HepG2 (cell line): ENCODE measurements around the gene EMC1. TPM values are rescaled to one million over a fixed set of nuclear protein-coding genes. Genes with fewer than 3 reads are reported as not detected.
A peak's percentile ranks its signal among the peaks of the same experiment; 100 is the strongest.

Experiments
- ELF3 ChIP-seq: IDR thresholded peaks from 2 replicates; pipeline ENCODE4 v1.6.1; 2016; ENCODE audit warnings: missing genetic modification reagents, missing compliant biosample characterization
- ERF ChIP-seq: IDR thresholded peaks from 2 replicates; pipeline ENCODE4 v1.6.1; 2018; ENCODE audit warnings: missing biosample characterization, missing genetic modification reagents
- FOXP1 ChIP-seq, 2 experiments: fragments of 450-650 bp in 1 of 2; IDR thresholded peaks; 2 replicates each; pipeline ENCODE4 v1.6.1; 2017 to 2018; ENCODE audit warnings: antibody characterized with exemption in 1 of 2
- HIVEP1 ChIP-seq: sonication (generic); formaldehyde crosslinking; IDR thresholded peaks from 2 replicates; pipeline ENCODE4 v1.4.0; 2020; ENCODE audit warnings: mild to moderate bottlenecking, missing genetic modification reagents
- KDM3A ChIP-seq: IDR thresholded peaks from 2 replicates; pipeline ENCODE4 v1.6.1; 2018; ENCODE audit warnings: low read depth, missing compliant biosample characterization
- MATR3 ChIP-seq: sonication (generic); formaldehyde crosslinking; IDR thresholded peaks from 2 replicates; pipeline ENCODE4 v1.4.0; 2020; ENCODE audit warnings: missing genetic modification reagents
- MED8 ChIP-seq: sonication (generic); formaldehyde crosslinking; IDR thresholded peaks from 2 replicates; pipeline ENCODE4 v1.8.1; 2023; ENCODE audit warnings: mild to moderate bottlenecking, missing genetic modification reagents; ENCODE audit not compliant: insufficient replicate concordance
- NAIF1 ChIP-seq: sonication (generic); formaldehyde crosslinking; IDR thresholded peaks from 2 replicates; pipeline ENCODE4 v1.5.0; 2020; ENCODE audit warnings: mild to moderate bottlenecking, missing genetic modification reagents, borderline replicate concordance
- NRL ChIP-seq: sonication (generic); formaldehyde crosslinking; IDR thresholded peaks from 2 replicates; pipeline ENCODE4 v1.5.0; 2020; ENCODE audit warnings: missing genetic modification reagents, mild to moderate bottlenecking, moderate library complexity, borderline replicate concordance
- SETDB1 ChIP-seq: sonication (generic); formaldehyde crosslinking; IDR thresholded peaks from 2 replicates; pipeline ENCODE4 v1.5.1; 2020; ENCODE audit warnings: missing genetic modification reagents, mild to moderate bottlenecking, borderline replicate concordance
- SMAD1 ChIP-seq: sonication (generic); formaldehyde crosslinking; IDR thresholded peaks from 2 replicates; pipeline ENCODE4 v1.4.0; 2020; ENCODE audit warnings: missing genetic modification reagents, low read depth, mild to moderate bottlenecking, borderline replicate concordance
- TAF1 ChIP-seq: sonication (generic); formaldehyde crosslinking; IDR thresholded peaks from 2 replicates; pipeline ENCODE4 v1.4.0; 2020; ENCODE audit warnings: missing genetic modification reagents
- TBP ChIP-seq: sonication (generic); formaldehyde crosslinking; IDR thresholded peaks from 2 replicates; pipeline ENCODE4 v1.5.0; 2020; ENCODE audit warnings: missing genetic modification reagents
- ZBTB3 ChIP-seq: sonication (generic); formaldehyde crosslinking; IDR thresholded peaks from 2 replicates; pipeline ENCODE4 v1.4.0; 2020; ENCODE audit warnings: low read depth, mild to moderate bottlenecking, moderate library complexity, missing genetic modification reagents, borderline replicate concordance
- ZNF12 ChIP-seq: sonication (generic); formaldehyde crosslinking; IDR thresholded peaks from 2 replicates; pipeline ENCODE4 v1.5.0; 2020; ENCODE audit warnings: missing genetic modification reagents
- ZNF614 ChIP-seq: IDR thresholded peaks from 2 replicates; pipeline ENCODE4 v1.6.1; 2018; ENCODE audit warnings: missing biosample characterization, missing genetic modification reagents, inconsistent platforms, borderline replicate concordance
- ZNF850 ChIP-seq: sonication (generic); formaldehyde crosslinking; conservative IDR thresholded peaks from 2 replicates; pipeline ENCODE4 v1.9.0; 2021; ENCODE audit warnings: mild to moderate bottlenecking, missing genetic modification reagents
- polyA plus RNA-seq, 8 experiments: library from polyadenylated mRNA; depleted of rRNA in 3 of 8; stranded (reverse) in 7 of 8; unstranded in 1 of 8; fragments of >200 nt; fragmentation: Illumina TruSeq in 4 of 8; extraction: Trizol in 4 of 8; gene quantifications; 2 replicates each; pipeline versions ENCODE4 v1.2.1 to v1.2.3, GENCODE V29; 2011 to 2016; ENCODE audit warnings: low read depth in 4 of 8, missing spikeins in 1 of 8, mixed read lengths in 1 of 8; ENCODE audit not compliant: insufficient read depth in 1 of 8
- total RNA-seq, 5 experiments: library from RNA; depleted of rRNA; stranded (reverse); fragments of >200 nt; fragmentation: Illumina TruSeq; extraction: Trizol; gene quantifications; 2 replicates each; pipeline ENCODE4 v1.2.3, GENCODE V29; 2016; ENCODE audit warnings: low read depth in 1 of 5
- TF ChIP-seq, protein P1 (sequence below): sonication (generic); formaldehyde crosslinking; IDR thresholded peaks from 2 replicates; pipeline ENCODE4 v1.4.0; 2020; ENCODE audit warnings: mild to moderate bottlenecking, missing genetic modification reagents
- TF ChIP-seq, protein P2 (sequence below): sonication (generic); formaldehyde crosslinking; IDR thresholded peaks from 2 replicates; pipeline ENCODE4 v1.8.0; 2022; ENCODE audit warnings: mild to moderate bottlenecking, missing genetic modification reagents
- TF ChIP-seq, protein P3 (sequence below): sonication (generic); formaldehyde crosslinking; IDR thresholded peaks from 2 replicates; pipeline ENCODE4 v1.5.1; 2020; ENCODE audit warnings: missing genetic modification reagents, mild to moderate bottlenecking, borderline replicate concordance
- TF ChIP-seq, protein P4 (sequence below): sonication (generic); formaldehyde crosslinking; IDR thresholded peaks from 2 replicates; pipeline ENCODE4 v1.5.1; 2020; ENCODE audit warnings: mild to moderate bottlenecking, missing genetic modification reagents, borderline replicate concordance

EMC1 gene
- total and polyA plus RNA-seq, 2 of the 13 experiments (the other 11 are each of a cell fraction or from before 2014, with no cell fraction given), result 38.0 to 61.3 TPM

DNA sequence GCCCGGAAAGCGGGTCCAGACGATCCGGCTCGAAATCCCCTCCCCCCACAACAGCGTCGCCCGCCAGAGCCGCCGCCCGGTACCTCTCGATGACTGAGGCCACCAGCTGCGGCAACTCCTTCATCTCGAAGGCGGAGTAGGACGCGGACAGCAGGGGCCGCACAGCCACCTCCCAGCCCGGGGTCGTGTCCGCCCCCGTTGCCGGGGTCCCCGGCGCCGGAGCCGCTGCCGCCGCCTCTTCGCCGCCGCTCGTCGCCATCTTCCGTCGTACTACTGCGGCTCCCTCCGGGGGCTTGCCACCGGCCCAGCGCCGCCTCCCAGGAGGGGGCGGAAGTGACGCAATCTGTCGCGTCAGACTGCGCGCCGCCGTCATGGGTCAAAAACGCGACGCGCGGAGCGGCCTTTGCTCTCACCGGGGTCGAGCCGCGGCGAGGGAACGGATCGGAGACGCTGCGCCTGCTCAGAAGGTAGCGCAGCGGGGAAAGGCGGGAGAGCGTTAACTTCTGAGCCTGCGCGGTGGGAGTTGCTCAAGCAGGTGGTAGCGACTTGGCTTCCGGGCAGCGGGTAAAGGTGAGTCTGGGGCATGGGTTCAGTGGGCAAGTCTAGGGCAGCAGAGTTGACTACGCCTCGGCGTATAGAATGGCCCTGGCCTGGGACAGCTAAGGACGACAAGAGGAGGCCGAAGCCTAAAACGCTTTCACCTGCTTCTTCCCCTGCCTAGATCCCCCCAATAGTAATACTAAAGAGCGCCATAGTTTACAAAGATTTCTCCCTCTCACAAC, 41.1 kb downstream of the EMC1 start, which contains the start of gene UBR4 (continued):
- TF ChIP-seq ZNF850, result no peak
- TF ChIP-seq ELF3 (CRISPR knock-in tag), result peak; percentile 74
- no peak for TF ChIP-seq ZNF12 (CRISPR knock-in tag)
- peak; percentile 77; the same call in 1 of the 2 replicates for TF ChIP-seq ZNF614 (CRISPR knock-in tag)
- 0 out of 2 replicates have a peak, but pooled peaks have one; percentile 79 for TF ChIP-seq TBP (CRISPR knock-in tag)
- no peak for TF ChIP-seq MATR3
- TF ChIP-seq, protein P1, sequence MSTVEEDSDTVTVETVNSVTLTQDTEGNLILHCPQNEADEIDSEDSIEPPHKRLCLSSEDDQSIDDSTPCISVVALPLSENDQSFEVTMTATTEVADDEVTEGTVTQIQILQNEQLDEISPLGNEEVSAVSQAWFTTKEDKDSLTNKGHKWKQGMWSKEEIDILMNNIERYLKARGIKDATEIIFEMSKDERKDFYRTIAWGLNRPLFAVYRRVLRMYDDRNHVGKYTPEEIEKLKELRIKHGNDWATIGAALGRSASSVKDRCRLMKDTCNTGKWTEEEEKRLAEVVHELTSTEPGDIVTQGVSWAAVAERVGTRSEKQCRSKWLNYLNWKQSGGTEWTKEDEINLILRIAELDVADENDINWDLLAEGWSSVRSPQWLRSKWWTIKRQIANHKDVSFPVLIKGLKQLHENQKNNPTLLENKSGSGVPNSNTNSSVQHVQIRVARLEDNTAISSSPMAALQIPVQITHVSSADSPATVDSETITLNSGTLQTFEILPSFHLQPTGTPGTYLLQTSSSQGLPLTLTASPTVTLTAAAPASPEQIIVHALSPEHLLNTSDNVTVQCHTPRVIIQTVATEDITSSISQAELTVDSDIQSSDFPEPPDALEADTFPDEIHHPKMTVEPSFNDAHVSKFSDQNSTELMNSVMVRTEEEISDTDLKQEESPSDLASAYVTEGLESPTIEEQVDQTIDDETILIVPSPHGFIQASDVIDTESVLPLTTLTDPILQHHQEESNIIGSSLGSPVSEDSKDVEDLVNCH (CRISPR knock-in tag), result no peak
- TF ChIP-seq FOXP1 (IDR thresholded peaks at IDR 0.05), result no peak
- peak; percentile 35; the same call in 1 of the 2 replicates for TF ChIP-seq FOXP1 (CRISPR knock-in tag; IDR thresholded peaks at IDR 0.05)
- no peak for TF ChIP-seq SMAD1 (CRISPR knock-in tag)
- TF ChIP-seq NRL (CRISPR knock-in tag), result peak; percentile 16; the same call in 1 of the 2 replicates
- TF ChIP-seq NAIF1 (CRISPR knock-in tag), result peak; percentile 88
- TF ChIP-seq HIVEP1, result peak; percentile 77; the same call in 1 of the 2 replicates
- TF ChIP-seq, protein P2, sequence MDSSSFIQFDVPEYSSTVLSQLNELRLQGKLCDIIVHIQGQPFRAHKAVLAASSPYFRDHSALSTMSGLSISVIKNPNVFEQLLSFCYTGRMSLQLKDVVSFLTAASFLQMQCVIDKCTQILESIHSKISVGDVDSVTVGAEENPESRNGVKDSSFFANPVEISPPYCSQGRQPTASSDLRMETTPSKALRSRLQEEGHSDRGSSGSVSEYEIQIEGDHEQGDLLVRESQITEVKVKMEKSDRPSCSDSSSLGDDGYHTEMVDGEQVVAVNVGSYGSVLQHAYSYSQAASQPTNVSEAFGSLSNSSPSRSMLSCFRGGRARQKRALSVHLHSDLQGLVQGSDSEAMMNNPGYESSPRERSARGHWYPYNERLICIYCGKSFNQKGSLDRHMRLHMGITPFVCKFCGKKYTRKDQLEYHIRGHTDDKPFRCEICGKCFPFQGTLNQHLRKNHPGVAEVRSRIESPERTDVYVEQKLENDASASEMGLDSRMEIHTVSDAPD (CRISPR knock-in tag), result no peak
- TF ChIP-seq, protein P3, sequence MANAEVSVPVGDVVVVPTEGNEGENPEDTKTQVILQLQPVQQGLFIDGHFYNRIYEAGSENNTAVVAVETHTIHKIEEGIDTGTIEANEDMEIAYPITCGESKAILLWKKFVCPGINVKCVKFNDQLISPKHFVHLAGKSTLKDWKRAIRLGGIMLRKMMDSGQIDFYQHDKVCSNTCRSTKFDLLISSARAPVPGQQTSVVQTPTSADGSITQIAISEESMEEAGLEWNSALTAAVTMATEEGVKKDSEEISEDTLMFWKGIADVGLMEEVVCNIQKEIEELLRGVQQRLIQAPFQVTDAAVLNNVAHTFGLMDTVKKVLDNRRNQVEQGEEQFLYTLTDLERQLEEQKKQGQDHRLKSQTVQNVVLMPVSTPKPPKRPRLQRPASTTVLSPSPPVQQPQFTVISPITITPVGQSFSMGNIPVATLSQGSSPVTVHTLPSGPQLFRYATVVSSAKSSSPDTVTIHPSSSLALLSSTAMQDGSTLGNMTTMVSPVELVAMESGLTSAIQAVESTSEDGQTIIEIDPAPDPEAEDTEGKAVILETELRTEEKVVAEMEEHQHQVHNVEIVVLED, result peak; percentile 96
- TF ChIP-seq TAF1 (CRISPR knock-in tag), result peak; percentile 90
- peak; percentile 92 for TF ChIP-seq KDM3A
- TF ChIP-seq ERF (CRISPR knock-in tag), result peak; percentile 93; the same call in 1 of the 2 replicates
- TF ChIP-seq MED8, result peak; percentile 84
- TF ChIP-seq SETDB1 (CRISPR knock-in tag), result no peak
- TF ChIP-seq ZBTB3 (CRISPR knock-in tag), result no peak; the same call in 1 of the 2 replicates
- TF ChIP-seq, protein P4, sequence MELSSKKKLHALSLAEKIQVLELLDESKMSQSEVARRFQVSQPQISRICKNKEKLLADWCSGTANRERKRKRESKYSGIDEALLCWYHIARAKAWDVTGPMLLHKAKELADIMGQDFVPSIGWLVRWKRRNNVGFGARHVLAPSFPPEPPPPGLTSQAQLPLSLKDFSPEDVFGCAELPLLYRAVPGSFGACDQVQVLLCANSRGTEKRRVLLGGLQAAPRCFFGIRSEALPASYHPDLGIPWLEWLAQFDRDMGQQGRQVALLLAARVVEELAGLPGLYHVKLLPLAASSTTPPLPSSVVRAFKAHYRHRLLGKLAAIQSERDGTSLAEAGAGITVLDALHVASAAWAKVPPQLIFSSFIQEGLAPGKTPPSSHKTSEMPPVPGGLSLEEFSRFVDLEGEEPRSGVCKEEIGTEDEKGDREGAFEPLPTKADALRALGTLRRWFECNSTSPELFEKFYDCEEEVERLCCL (CRISPR knock-in tag), result peak; percentile 68; the same call in 1 of the 2 replicates
